IMR-90 (cell line): ENCODE results near the gene TCERG1L.

Experiments
- BHLHE40 ChIP-seq: fragments of 150-350 bp; IDR thresholded peaks from 2 replicates; pipeline ENCODE4 v1.6.1; 2016; ENCODE audit warnings: mild to moderate bottlenecking, low read depth, low read length
- CTCF ChIP-seq: conservative IDR thresholded peaks from 2 replicates; pipeline ENCODE4 v1.5.1; 2012; ENCODE audit warnings: mild to moderate bottlenecking, low read depth, low read length, improper control_type of control experiment
- MAZ ChIP-seq: IDR thresholded peaks from 2 replicates; pipeline ENCODE4 v1.6.1; 2012; ENCODE audit warnings: low read depth, mild to moderate bottlenecking, low read length, improper control_type of control experiment, moderate library complexity, borderline replicate concordance
- MXI1 ChIP-seq: IDR thresholded peaks from 2 replicates; pipeline ENCODE4 v1.6.1; 2012; ENCODE audit warnings: low read depth, mild to moderate bottlenecking, low read length, moderate library complexity, borderline replicate concordance
- NFE2L2 ChIP-seq: fragments of 150-350 bp; IDR thresholded peaks from 2 replicates; pipeline ENCODE4 v1.6.1; 2016; ENCODE audit warnings: low read depth, mild to moderate bottlenecking, low read length
- POLR2A ChIP-seq: IDR thresholded peaks from 2 replicates; pipeline ENCODE4 v1.6.1; 2012; ENCODE audit warnings: mild to moderate bottlenecking, low read depth, low read length
- RAD21 ChIP-seq: IDR thresholded peaks from 2 replicates; pipeline ENCODE4 v1.6.1; 2012; ENCODE audit warnings: low read length, improper control_type of control experiment
- SMC3 ChIP-seq: fragments of 150-350 bp; IDR thresholded peaks from 2 replicates; pipeline ENCODE4 v1.6.1; 2016; ENCODE audit warnings: low read depth, mild to moderate bottlenecking, antibody characterized with exemption, low read length, moderate library complexity

GRCh38 chr10:131093346-131093745 lies 218.2 kb downstream of the TCERG1L start:
- TF ChIP-seq POLR2A (no peak), NFE2L2 (no peak), SMC3 (no peak), MXI1 (no peak), CTCF (no peak), BHLHE40 (no peak), MAZ (no peak), RAD21 (no peak)
